IMR-90 (cell line): Measurements from ENCODE around the gene PIEZO1. TPM values are rescaled to one million over a fixed set of nuclear protein-coding genes. Genes with fewer than 3 reads are reported as not detected.

Source experiments
- ATAC-seq: fragments of 200-7000 bp; cut with Tn5 transposase; 2 replicates; pipeline ENCODE4 v1.9.1; 2020; ENCODE audit warnings: low read depth, mild to moderate bottlenecking, moderate library complexity
- BruUV-seq: library from RNA; stranded (reverse); fragments of 400-500 nt; replicated peaks from 2 replicates; lab custom pipeline; 2021; lab: Mats Ljungman, UMichigan
- CTCF ChIA-PET: fragments of 300-600 bp; formaldehyde crosslinking; extraction: SDS; loops from one replicate; lab custom pipeline; 2021; ENCODE audit warnings: antibody characterized with exemption; lab: Yijun Ruan, JAX
- POLR2A ChIA-PET: fragments of 300-600 bp; sonication (Branson Sonifier 250); formaldehyde crosslinking; loops from one replicate; lab custom pipeline; 2022; ENCODE audit warnings: antibody characterized with exemption; ENCODE audit not compliant: unreplicated experiment; lab: Charles Lee
- DNase-seq: peaks from one replicate; pipeline ENCODE4 v3.0.0; 2013
- H2AFZ ChIP-seq: replicated peaks from 2 replicates; pipeline ENCODE3; 2013; ENCODE audit warnings: low read length, mild to moderate bottlenecking; ENCODE audit not compliant: poor library complexity
- H2AK5ac ChIP-seq: 2 replicates; pipeline ENCODE4 v1.6.1; 2013; ENCODE audit warnings: low read depth, low read length, inconsistent platforms
- H2AK9ac ChIP-seq: replicated peaks from 2 replicates; pipeline ENCODE3; 2013; ENCODE audit warnings: mild to moderate bottlenecking, low read depth, low read length, moderate library complexity; ENCODE audit not compliant: poor library complexity
- H2BK120ac ChIP-seq: 2 replicates; pipeline ENCODE4 v1.6.1; 2013; ENCODE audit warnings: low read depth, low read length, inconsistent platforms
- H2BK15ac ChIP-seq: 3 replicates; pipeline ENCODE4 v1.6.1; 2013; ENCODE audit warnings: low read depth, low read length, inconsistent platforms
- H2BK20ac ChIP-seq: 2 replicates; pipeline ENCODE4 v1.6.1; 2013; ENCODE audit warnings: low read depth, mild to moderate bottlenecking, inconsistent platforms, low read length, moderate library complexity
- H2BK5ac ChIP-seq: 2 replicates; pipeline ENCODE4 v1.6.1; 2013; ENCODE audit warnings: mild to moderate bottlenecking, low read depth, low read length, inconsistent platforms; ENCODE audit not compliant: poor library complexity, severe bottlenecking
- H3K14ac ChIP-seq: replicated peaks from 2 replicates; pipeline ENCODE4 v1.6.1; 2013; ENCODE audit warnings: low read depth, low read length, inconsistent platforms
- H3K18ac ChIP-seq: 2 replicates; pipeline ENCODE4 v1.6.1; 2013; ENCODE audit warnings: low read depth, low read length, control low read depth
- H3K23ac ChIP-seq: 2 replicates; pipeline ENCODE4 v1.6.1; 2013; ENCODE audit warnings: low read depth, low read length, inconsistent platforms
- H3K27ac ChIP-seq: 2 replicates; pipeline ENCODE4 v1.5.1; 2013; ENCODE audit warnings: mild to moderate bottlenecking, control low read depth, low read length; ENCODE audit not compliant: insufficient read depth
- H3K27me3 ChIP-seq: 2 replicates; pipeline ENCODE4 v1.6.1; 2013; ENCODE audit warnings: low read length; ENCODE audit not compliant: control insufficient read depth, insufficient read depth
- H3K36me3 ChIP-seq: 2 replicates; pipeline ENCODE4 v1.6.1; 2013; ENCODE audit warnings: low read length, mixed read lengths; ENCODE audit not compliant: control insufficient read depth, insufficient read depth
- H3K4ac ChIP-seq: 2 replicates; pipeline ENCODE4 v1.6.1; 2013; ENCODE audit warnings: low read depth, low read length, inconsistent platforms
- H3K4me1 ChIP-seq: 2 replicates; pipeline ENCODE4 v1.6.1; 2013; ENCODE audit warnings: low read length, mixed read lengths; ENCODE audit not compliant: control insufficient read depth, insufficient read depth
- H3K4me2 ChIP-seq: 2 replicates; pipeline ENCODE4 v1.6.1; 2013; ENCODE audit warnings: low read depth, mild to moderate bottlenecking, control low read depth, low read length, moderate library complexity
- H3K4me3 ChIP-seq: 2 replicates; pipeline ENCODE4 v1.5.1; 2013; ENCODE audit warnings: low read depth, mild to moderate bottlenecking, control low read depth, low read length, moderate library complexity; ENCODE audit not compliant: insufficient read depth
- H3K56ac ChIP-seq: 2 replicates; pipeline ENCODE4 v1.6.1; 2013; ENCODE audit warnings: low read length, inconsistent platforms; ENCODE audit not compliant: insufficient read depth; ENCODE audit errors: extremely low read depth
- H3K79me1 ChIP-seq, 2 experiments: 2 replicates each; pipeline ENCODE4 v1.6.1; 2013; ENCODE audit warnings: low read length in 2 of 2, inconsistent platforms in 1 of 2, low read depth in 1 of 2
- H3K9ac ChIP-seq: 2 replicates; pipeline ENCODE4 v1.6.1; 2013; ENCODE audit warnings: low read depth, low read length, control low read depth
- H3K9me1 ChIP-seq: 2 replicates; pipeline ENCODE4 v1.6.1; 2013; ENCODE audit warnings: low read length, inconsistent platforms; ENCODE audit not compliant: insufficient read depth
- H3K9me3 ChIP-seq: 2 replicates; pipeline ENCODE4 v1.6.1; 2013; ENCODE audit warnings: low read length; ENCODE audit not compliant: control insufficient read depth, insufficient read depth
- H4K20me1 ChIP-seq: 2 replicates; pipeline ENCODE4 v1.6.1; 2013; ENCODE audit warnings: low read length, inconsistent platforms; ENCODE audit not compliant: insufficient read depth
- H4K5ac ChIP-seq: 2 replicates; pipeline ENCODE4 v1.6.1; 2013; ENCODE audit warnings: mild to moderate bottlenecking, low read depth, low read length, control low read depth
- H4K8ac ChIP-seq, 2 experiments: 2 replicates each; pipeline ENCODE4 v1.6.1; 2013; ENCODE audit warnings: low read depth in 2 of 2, low read length in 2 of 2, control low read depth in 1 of 2, inconsistent platforms in 1 of 2
- H4K91ac ChIP-seq: 2 replicates; pipeline ENCODE4 v1.6.1; 2013; ENCODE audit warnings: low read depth, low read length, inconsistent platforms; ENCODE audit not compliant: insufficient read depth
- BHLHE40 ChIP-seq: fragments of 150-350 bp; IDR thresholded peaks from 2 replicates; pipeline ENCODE4 v1.6.1; 2016; ENCODE audit warnings: mild to moderate bottlenecking, low read depth, low read length
- CEBPB ChIP-seq: IDR thresholded peaks from 2 replicates; pipeline ENCODE4 v1.6.1; 2012; ENCODE audit warnings: low read depth, low read length, improper control_type of control experiment
- CHD1 ChIP-seq: IDR thresholded peaks from 2 replicates; pipeline ENCODE4 v1.6.1; 2012; ENCODE audit warnings: low read depth, low read length, improper control_type of control experiment
- ELK1 ChIP-seq: fragments of 150-350 bp; IDR thresholded peaks from 2 replicates; pipeline ENCODE4 v1.6.1; 2016; ENCODE audit warnings: low read depth, mild to moderate bottlenecking, low read length, moderate library complexity, borderline replicate concordance
- FOS ChIP-seq: fragments of 150-350 bp; IDR thresholded peaks from 2 replicates; pipeline ENCODE4 v1.6.1; 2016; ENCODE audit warnings: low read depth, low read length
- MAFK ChIP-seq: IDR thresholded peaks from 2 replicates; pipeline ENCODE4 v1.6.1; 2012; ENCODE audit warnings: low read depth, low read length, improper control_type of control experiment
- MAZ ChIP-seq: IDR thresholded peaks from 2 replicates; pipeline ENCODE4 v1.6.1; 2012; ENCODE audit warnings: low read depth, mild to moderate bottlenecking, low read length, improper control_type of control experiment, moderate library complexity, borderline replicate concordance
- MXI1 ChIP-seq: IDR thresholded peaks from 2 replicates; pipeline ENCODE4 v1.6.1; 2012; ENCODE audit warnings: low read depth, mild to moderate bottlenecking, low read length, moderate library complexity, borderline replicate concordance
- NFE2L2 ChIP-seq: fragments of 150-350 bp; IDR thresholded peaks from 2 replicates; pipeline ENCODE4 v1.6.1; 2016; ENCODE audit warnings: low read depth, mild to moderate bottlenecking, low read length
- POLR2A ChIP-seq: IDR thresholded peaks from 2 replicates; pipeline ENCODE4 v1.6.1; 2012; ENCODE audit warnings: mild to moderate bottlenecking, low read depth, low read length
- RAD21 ChIP-seq: IDR thresholded peaks from 2 replicates; pipeline ENCODE4 v1.6.1; 2012; ENCODE audit warnings: low read length, improper control_type of control experiment
- RCOR1 ChIP-seq: IDR thresholded peaks from 2 replicates; pipeline ENCODE4 v1.6.1; 2012; ENCODE audit warnings: mild to moderate bottlenecking, low read length, improper control_type of control experiment; ENCODE audit not compliant: insufficient replicate concordance
- RFX5 ChIP-seq: IDR thresholded peaks from 2 replicates; pipeline ENCODE4 v1.8.0; 2012; ENCODE audit warnings: low read depth, mild to moderate bottlenecking, low read length, moderate library complexity
- SMC3 ChIP-seq: fragments of 150-350 bp; IDR thresholded peaks from 2 replicates; pipeline ENCODE4 v1.6.1; 2016; ENCODE audit warnings: low read depth, mild to moderate bottlenecking, antibody characterized with exemption, low read length, moderate library complexity
- USF2 ChIP-seq: fragments of 150-350 bp; IDR thresholded peaks from 2 replicates; pipeline ENCODE4 v1.6.1; 2017; ENCODE audit warnings: mild to moderate bottlenecking, antibody characterized with exemption, low read length, low read depth
- WGBS, 2 experiments: methylation state at CpG; one replicate each; pipeline versions ENCODE4 v1.1.5 to v1.1.7; 2013; ENCODE audit warnings: missing lambda C conversion rate in 2 of 2; ENCODE audit not compliant: insufficient read length in 1 of 2; ENCODE audit errors: extremely low coverage in 2 of 2; 5-methylcytosine and 5-hydroxymethylcytosine counted together
- dilution Hi-C: fragments of 300-500 bp; cut with HindIII; formaldehyde crosslinking; loops from one replicate; pipeline ENCODE4 v1.14.3; 2018; ENCODE audit warnings: low sequenced_read_pairs; ENCODE audit not compliant: unreplicated experiment
- in situ Hi-C: fragments of 300-500 bp; cut with MboI; formaldehyde crosslinking; loops from 3 replicates; pipeline ENCODE4 v1.14.3; 2019; ENCODE audit warnings: low sequenced_read_pairs, inconsistent platforms, mixed read lengths
- intact Hi-C: fragments of 100-400 bp; cut with micrococcal nuclease; formaldehyde crosslinking; loops from 2 replicates; pipeline ENCODE4 v1.10.0; 2022
- polyA plus RNA-seq, 3 experiments: library from polyadenylated mRNA; depleted of rRNA; stranded (reverse); fragments of >200 nt; gene quantifications; 2 replicates each; pipeline ENCODE4 v1.2.3, GENCODE V29; 2012; ENCODE audit warnings: low replicate concordance in 1 of 3
- total RNA-seq: library from RNA; depleted of rRNA; stranded (reverse); fragments of >200 nt; gene quantifications from 2 replicates; pipeline ENCODE4 v1.2.3, GENCODE V29; 2012
- TF ChIP-seq, protein P1 (sequence below): conservative IDR thresholded peaks from 2 replicates; pipeline ENCODE4 v1.5.1; 2012; ENCODE audit warnings: mild to moderate bottlenecking, low read depth, low read length, improper control_type of control experiment

The PIEZO1 gene
- total and polyA plus RNA-seq, 2 of the 4 experiments (the other 2 are of a cell fraction) = 36.2 to 372 TPM

GRCh38 chr16:88691924-88692560 is 93.0 kb downstream of the PIEZO1 start:
- 83% methylated on average over 5 of the region's 26 CpGs; no CpG with 5 or more reads in 1 of the 2 experiments for WGBS, 2 experiments
- BruUV-seq = no TSS peak

More at GRCh38 chr16:88691924-88692560, 93.0 kb downstream of the PIEZO1 start:
- H3K56ac ChIP-seq = no peak overlapping the region
- TF ChIP-seq NFE2L2 = no peak
- no peak for TF ChIP-seq POLR2A
- no peak for TF ChIP-seq CEBPB
- TF ChIP-seq MAZ = no peak
- TF ChIP-seq, protein P1, sequence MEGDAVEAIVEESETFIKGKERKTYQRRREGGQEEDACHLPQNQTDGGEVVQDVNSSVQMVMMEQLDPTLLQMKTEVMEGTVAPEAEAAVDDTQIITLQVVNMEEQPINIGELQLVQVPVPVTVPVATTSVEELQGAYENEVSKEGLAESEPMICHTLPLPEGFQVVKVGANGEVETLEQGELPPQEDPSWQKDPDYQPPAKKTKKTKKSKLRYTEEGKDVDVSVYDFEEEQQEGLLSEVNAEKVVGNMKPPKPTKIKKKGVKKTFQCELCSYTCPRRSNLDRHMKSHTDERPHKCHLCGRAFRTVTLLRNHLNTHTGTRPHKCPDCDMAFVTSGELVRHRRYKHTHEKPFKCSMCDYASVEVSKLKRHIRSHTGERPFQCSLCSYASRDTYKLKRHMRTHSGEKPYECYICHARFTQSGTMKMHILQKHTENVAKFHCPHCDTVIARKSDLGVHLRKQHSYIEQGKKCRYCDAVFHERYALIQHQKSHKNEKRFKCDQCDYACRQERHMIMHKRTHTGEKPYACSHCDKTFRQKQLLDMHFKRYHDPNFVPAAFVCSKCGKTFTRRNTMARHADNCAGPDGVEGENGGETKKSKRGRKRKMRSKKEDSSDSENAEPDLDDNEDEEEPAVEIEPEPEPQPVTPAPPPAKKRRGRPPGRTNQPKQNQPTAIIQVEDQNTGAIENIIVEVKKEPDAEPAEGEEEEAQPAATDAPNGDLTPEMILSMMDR = no peak
- TF ChIP-seq MXI1 = no peak
- TF ChIP-seq RCOR1 = no peak
- no peak for TF ChIP-seq SMC3
- TF ChIP-seq RFX5 = no peak
- no peak for TF ChIP-seq FOS
- no peak for TF ChIP-seq RAD21
- no peak for TF ChIP-seq ELK1
- no peak for TF ChIP-seq USF2
- TF ChIP-seq MAFK = no peak
- TF ChIP-seq CHD1 = no peak
- TF ChIP-seq BHLHE40 = no peak
- no peak overlapping the region for H2AK9ac ChIP-seq
- no peak overlapping the region for H3K18ac ChIP-seq
- ChIA-PET POLR2A (no interaction called here), CTCF (no interaction called here)
- H4K91ac ChIP-seq = no peak overlapping the region
- H3K36me3 ChIP-seq = peaks cover 5% of the 10 kb centered on the region; the same call in 1 of the 2 replicates
- H2AFZ ChIP-seq = no peak overlapping the region
- no peaks in the 10 kb centered on the region for H3K4me1 ChIP-seq
- no peak overlapping the region for H3K4me3 ChIP-seq
- no peak overlapping the region for H2BK120ac ChIP-seq
- peaks cover under 1% of the 10 kb centered on the region; the same call in 1 of the 2 replicates for H4K20me1 ChIP-seq
- H3K4me2 ChIP-seq = no peak overlapping the region
- no peaks in the 10 kb centered on the region for H3K9me1 ChIP-seq
- dilution Hi-C loops (no loop called here), intact Hi-C loops (no loop called here), in situ Hi-C loops (no loop called here)
- no peak for DNase-seq
- H3K9ac ChIP-seq = no peak overlapping the region
- ATAC-seq = no peak
- no peak overlapping the region for H4K8ac ChIP-seq
- H3K79me1 ChIP-seq = no peaks in the 10 kb centered on the region
- no peak overlapping the region for H2BK15ac ChIP-seq
- H4K5ac ChIP-seq = no peak overlapping the region
- H3K27me3 ChIP-seq = peaks cover 31% of the 10 kb centered on the region
- H2BK20ac ChIP-seq = no peak overlapping the region
- H3K4ac ChIP-seq = no peak overlapping the region
- H3K14ac ChIP-seq = no peak overlapping the region
- no peak overlapping the region for H3K23ac ChIP-seq
- H2AK5ac ChIP-seq = no peak overlapping the region
- no peak overlapping the region for H2BK5ac ChIP-seq
- H3K27ac ChIP-seq = no peak overlapping the region
- no peaks in the 10 kb centered on the region for H3K9me3 ChIP-seq
